Daoy (cell line): Measurements from ENCODE around the gene PLXNA4. TPM values are rescaled to one million over a fixed set of nuclear protein-coding genes. Genes with fewer than 3 reads are reported as not detected.

Experiments used
- DNase-seq: peaks from one replicate; pipeline ENCODE4 v3.0.0-alpha.2; 2015; ENCODE audit warnings: low read depth
- total RNA-seq: library from RNA; depleted of rRNA; stranded (reverse); fragments of >200 nt; shearing (Covaris generic); gene quantifications from 2 replicates; pipeline ENCODE4 v1.2.3, GENCODE V29; 2014

The PLXNA4 gene
- total RNA-seq, 1 experiment from 2014 or later: 0.69 TPM

GRCh38 chr7:132242192-132242812 is 334.0 kb downstream of the PLXNA4 start:
- no peak for DNase-seq

- DNase-seq: peak; percentile 33
These were observed 335.3 kb downstream of the PLXNA4 start for GRCh38 chr7:132240821-132241422.

- DNase-seq: no peak
These were observed 336.0 kb downstream of the PLXNA4 start for GRCh38 chr7:132240262-132240661.

DNA sequence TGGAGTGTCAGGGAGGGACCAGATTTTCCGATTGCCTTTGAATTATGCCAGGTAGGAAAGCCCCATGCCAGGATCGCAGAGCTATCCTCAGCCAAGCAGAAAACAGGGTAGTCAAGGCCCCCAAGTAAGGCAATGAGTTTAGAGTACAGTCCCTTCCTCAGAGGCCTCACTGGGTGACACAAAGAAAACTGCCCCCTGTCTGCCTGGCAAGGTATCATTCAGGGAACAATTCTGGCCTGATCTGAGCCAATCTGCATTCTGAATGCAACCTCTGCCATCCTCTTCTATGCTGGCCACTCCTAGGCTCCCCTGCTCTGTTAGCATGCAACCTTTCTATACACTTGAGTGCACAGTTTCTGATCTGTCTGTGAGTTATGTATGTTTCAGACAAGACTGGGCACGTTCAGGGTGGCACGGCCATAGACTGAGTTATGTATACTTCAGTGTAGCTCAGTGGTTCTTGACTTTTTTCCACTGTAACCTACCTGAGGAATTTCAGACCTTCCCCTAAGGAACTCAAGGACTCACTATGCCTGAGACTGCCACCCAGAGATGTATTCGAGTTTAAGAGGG is 336.8 kb downstream of the PLXNA4 start:
- DNase-seq: no peak

- DNase-seq: no peak
These were observed 341.6 kb downstream of the PLXNA4 start for GRCh38 chr7:132234711-132235110.

- DNase-seq: no peak
These were observed 343.9 kb downstream of the PLXNA4 start for GRCh38 chr7:132232406-132232805.

DNA sequence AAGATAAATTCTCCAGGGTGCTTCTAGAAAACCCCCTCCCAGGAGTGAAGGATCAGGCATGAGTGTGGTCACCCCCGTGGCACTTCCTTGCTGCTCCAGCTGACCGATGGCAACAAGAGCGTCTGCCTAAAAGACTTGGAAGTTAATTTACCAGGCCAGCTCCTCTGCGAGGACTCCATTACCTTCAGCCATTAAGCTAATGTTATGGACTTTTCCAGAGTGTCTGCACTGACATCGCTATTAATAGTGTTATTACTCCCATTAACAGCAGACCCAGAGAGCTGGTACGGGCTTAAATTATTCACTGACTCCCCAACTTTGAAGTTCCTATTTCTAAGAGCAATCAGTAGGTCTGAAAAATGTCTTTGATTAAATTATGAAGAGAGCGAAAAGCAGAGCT is 345.8 kb downstream of the PLXNA4 start:
- no peak for DNase-seq

- no peak for DNase-seq
These were observed 348.0 kb downstream of the PLXNA4 start for GRCh38 chr7:132228240-132228639.

- no peak for DNase-seq
These were observed 349.3 kb downstream of the PLXNA4 start for GRCh38 chr7:132226957-132227290.

DNA sequence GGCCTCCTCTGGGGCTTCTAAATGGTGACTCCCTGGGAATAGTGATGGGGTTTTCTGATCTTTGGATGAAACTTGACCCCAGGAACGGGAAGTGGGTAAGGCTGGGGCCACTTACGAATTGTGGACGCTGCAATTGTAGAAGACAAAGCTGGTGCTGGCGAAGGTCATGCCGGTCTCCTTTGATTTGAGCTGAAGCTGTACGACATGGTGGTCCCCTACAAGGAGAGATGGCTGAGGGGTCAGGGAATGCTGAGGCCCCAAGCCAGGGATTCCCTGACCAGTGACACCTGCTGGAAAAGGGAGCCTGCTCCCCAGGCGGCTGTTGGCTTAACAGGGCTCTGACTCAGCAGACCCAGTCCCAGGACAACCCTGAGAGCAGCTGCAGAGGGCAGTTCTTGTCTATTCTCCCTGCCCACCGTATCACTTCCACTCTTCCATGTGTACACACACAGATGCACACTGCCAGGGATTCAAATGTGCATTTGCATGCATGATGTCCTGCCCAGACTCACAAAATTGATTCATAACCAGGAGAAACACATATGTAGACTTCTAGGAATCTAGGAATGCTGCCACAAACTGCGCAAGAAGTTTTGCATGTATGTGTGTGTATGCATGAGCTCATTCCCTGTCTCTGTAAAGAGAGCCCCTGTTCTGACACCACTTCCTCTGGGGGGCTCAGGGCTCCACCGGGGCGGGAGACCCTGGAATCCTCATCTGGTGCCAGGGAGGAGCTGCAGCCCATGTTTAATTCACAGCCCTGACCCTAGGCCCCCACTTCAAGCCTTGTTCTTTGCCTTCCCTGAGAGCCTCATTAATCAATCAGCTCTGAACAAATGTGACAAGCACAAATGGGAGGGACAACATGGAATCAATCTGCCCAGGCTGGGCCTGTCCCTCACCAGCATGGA is 350.0 kb downstream of the PLXNA4 start:
- no peak for DNase-seq

DNA sequence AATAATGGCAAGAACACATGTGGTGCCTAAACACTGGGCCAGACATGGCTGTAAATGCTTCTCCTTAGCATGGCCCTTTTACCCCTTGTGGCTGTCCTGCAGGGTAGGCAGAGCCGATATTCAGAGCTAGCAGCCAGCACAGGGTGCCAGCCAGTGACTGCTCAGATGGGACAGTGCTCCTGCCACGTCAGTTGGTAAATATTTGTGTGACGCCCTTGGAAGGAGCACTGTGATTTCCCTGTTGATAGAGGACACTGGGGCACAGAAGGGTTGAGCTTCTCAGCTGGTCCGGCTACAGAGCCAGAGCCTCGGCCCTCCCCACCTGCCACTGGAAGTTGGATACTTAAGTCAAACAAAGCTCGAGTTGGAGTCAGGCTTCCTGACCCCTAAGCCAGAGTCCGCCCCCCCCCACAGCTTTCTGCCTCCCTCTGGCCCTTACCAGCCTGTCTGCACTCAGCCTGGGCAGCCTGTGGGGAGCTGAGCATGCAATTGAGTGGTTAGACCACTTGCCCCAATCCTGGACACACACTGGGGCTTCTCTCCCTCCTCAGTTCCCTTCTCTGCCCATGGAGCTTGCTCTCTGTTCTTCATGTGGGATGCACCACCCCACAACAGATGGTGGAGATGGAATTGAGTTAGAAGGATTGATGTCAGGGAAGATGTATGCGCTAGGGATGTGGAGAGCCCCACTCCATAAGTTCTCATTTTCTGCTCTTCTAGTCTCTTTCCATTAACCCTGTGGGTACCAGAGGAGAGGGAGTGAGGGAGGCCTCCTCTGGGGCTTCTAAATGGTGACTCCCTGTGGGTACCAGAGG is 350.8 kb downstream of the PLXNA4 start:
- DNase-seq: peak; percentile 27

DNA sequence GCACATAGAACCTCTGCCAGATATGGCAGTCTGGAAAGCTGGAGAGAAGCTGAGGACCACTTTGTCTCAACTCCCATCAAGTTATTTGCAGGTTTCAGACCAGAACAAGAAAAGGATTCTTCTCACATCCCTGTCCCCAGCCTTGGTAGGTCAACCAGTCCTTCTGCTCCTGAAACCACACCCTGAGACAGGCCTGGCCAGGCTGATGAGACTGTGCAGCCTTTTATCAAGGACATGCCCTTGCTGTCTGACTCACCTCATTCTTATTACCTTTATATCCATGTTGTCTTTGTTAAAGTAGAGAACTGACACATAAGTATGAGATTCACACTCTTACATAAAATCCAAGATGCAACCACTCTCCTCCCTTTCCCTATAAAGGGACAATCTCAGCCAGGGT is 354.9 kb downstream of the PLXNA4 start:
- no peak for DNase-seq

GRCh38 chr7:132220060-132220459 is 356.2 kb downstream of the PLXNA4 start:
- DNase-seq: no peak

DNA sequence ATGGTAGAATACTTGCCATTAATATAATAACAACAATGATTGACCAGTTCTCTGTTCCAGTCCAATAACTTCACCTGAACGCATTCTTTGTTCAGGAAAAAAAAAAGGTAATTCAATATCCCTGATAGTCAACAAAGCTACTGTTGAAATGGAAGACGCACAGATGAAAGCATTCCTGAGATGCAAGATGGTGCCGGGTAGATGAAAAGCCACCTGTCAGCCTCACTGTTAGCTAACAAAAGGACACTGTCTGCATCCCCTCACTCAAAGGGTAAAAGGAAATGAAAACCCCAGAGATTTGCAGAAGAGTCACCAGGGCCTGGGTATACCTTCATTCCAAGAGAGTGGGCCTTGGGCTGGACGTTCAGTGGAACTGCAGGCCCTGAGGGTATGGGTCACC is 357.4 kb downstream of the PLXNA4 start:
- DNase-seq: no peak

DNA sequence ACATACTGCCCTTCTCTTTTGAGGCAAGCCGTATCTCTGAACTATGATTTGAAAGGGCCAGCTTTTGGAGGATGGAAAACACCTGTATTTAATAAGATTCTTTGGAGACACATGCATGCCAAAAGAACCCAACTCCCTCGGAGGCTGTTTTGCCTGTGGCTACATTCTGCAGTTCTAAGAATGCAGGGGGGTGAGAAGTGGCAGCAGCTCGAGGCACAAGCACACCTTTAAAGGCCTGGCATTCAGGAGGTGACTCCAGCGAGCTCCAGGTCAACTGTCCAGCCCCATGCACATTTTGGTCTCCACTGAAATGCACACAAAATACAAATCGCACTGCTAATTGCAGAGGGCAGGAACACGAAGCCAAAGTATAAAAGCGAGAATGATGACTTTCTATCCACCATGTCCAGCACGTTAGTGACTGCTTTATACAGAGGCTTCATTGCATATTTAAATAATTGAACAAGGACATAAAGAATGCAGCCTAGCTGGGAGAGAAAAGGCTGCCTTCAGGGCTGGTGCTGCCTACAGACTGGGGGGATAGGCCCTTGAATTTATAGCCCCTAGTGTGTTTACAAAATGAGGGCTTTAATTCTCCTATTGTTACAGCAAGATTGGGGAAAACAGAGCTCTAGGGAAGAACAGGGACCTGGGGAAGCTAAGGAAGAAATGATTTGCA is 359.3 kb downstream of the PLXNA4 start:
- no peak for DNase-seq

DNA sequence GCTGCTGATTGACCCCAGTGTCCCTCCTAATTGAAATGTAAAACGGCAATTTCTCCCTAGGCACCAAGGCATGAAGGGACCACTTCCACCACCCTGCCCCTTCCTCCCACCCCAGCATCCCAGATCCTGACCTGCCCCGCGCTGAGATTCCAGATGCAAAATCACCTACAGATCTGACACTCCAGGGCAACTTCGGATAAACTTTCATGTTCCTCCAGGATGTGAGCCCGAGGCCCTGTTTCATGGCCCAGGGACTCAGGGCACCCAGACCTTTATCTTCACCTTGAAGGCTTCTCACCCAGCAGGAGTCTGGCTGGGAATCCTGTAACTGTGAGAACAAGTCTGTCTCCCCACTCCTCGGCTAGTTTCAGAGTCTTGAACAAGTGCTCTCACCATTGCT is 361.8 kb downstream of the PLXNA4 start:
- DNase-seq: no peak

DNA sequence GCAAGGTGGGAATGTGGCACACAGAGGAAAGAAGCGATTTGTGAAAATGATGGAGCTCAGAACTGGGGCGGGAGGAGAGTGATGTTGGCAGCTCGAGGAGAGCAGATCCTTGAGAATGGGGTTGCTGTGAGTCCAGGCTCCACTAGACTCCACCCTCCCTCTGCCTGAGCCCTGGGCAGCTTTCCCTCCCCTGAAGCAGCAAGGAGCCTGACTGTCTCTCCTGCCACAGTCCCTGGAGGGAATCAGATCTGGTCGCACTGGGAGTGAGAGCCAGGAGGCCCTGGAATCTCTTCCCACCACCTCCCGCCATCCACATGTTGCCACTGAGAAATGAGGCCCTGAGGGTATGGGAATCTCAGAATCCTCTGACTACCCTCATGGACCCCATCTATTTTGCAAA is 362.7 kb downstream of the PLXNA4 start:
- no peak for DNase-seq

- DNase-seq: no peak
These were observed 364.3 kb downstream of the PLXNA4 start for GRCh38 chr7:132211971-132212370.

DNA sequence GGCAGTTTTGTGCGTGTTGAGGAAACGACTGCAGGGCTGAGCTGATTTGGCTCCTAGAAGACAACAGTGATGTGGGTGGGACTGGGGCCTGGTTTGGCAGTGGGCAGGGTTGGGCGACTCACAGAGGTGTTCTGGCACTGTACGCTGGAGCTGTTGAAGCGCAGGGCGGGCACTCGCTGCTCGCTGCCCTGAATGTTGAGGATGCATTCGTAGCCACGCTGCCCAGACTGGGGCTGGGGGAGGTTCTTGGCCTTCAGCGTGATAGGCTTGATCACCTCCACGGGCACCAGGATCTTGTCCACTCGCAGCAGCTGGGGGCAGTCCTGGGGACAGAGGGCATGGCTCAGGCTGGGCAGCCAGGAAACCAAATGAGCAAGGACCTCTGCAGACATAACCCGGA is 365.4 kb downstream of the PLXNA4 start:
- DNase-seq: no peak

DNA sequence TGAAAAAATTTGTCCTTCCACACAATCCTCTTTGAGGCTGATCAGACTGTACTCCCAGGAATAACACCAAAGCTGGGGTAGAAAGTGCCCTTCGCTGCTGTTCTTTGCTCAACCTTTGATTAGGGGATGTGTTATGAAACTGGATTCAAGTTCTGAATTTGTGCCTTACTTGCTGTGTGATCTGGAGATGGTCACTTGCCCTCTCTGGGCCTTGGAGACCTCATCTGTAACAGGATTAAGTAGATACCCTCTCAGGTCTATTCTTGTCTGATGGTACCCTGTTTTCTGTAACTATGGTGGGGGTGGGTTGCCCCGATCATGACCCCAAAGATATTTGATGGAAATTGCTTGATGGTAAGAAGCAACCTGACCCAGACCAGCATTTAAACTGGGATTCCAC is 368.5 kb downstream of the PLXNA4 start:
- DNase-seq: no peak

DNA sequence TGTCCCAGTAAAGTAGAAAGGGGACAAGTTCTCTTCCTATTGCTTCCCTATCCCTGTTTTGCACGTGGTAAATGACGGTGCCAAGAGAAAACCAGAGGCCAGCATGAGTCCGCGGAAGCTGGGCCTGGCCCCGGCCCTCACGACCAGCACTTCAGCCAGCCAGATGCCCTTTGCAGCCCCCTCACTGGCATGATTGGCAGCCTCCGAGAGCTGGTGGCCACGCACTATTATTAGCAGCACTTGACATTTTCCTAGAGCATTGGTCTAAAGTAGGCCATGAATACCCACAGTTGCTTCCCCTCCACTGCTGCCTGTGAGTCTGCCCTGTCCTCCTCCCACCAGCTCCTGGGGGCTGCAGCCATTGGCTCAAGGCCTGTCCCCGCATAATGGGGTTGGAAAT is 369.1 kb downstream of the PLXNA4 start:
- DNase-seq: no peak
